H4 (cell line): Measurements from ENCODE around the gene GAS7. TPM values are rescaled to one million over a fixed set of nuclear protein-coding genes. Genes with fewer than 3 reads are reported as not detected.

Source experiments
- DNase-seq: peaks from one replicate; pipeline ENCODE4 v3.0.0-alpha.2; 2015; ENCODE audit warnings: low spot score
- total RNA-seq: library from RNA; depleted of rRNA; stranded (reverse); fragments of >200 nt; shearing (Covaris generic); gene quantifications from 2 replicates; pipeline ENCODE4 v1.2.3, GENCODE V29; 2014

Gene GAS7
- total RNA-seq, 1 experiment from 2014 or later, result 1.1 TPM

GRCh38 chr17:10200645-10201044 lies 2.2 kb upstream of the GAS7 start:
- DNase-seq, result no peak

DNA sequence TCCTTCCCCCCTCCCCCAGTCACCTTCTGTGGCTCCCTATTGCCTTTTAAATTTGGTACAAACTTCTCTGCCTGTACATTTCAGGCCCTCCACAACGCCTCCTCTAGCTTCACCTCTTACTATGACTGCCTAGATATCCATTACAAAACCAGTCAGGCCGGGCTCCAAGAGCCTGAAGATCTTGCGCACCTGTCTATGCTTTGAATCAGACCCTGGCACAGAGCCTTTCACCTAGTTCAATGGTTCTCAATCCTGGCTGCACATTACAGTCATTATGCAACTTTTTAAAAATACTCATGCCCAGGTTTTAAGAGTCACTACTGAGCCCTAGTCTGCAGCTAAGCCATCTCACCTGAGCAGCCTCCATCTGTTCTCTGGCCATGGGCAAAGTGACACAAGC lies 1.6 kb upstream of the GAS7 start:
- DNase-seq, result no peak

- DNase-seq, result no peak
Observed at GRCh38 chr17:10197721-10198508, 491 bp downstream of the GAS7 start.

DNA sequence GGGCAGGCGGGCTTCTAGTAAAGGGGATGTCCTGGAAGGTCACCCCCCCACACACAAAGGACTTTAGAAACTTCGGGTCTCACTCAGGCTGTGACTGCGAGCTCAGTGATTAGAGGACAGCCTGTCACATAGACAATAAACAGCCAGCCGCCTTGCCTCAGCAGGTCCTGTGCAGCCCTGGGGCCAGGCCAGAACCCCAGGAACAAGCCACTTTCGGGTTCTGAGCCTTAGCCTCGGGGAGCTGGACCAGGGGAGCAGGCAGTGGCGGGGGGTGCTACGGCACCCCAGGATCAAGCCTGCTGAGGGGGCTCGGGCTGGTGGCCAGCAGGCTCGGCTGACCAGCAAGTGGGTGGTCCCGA lies 1.1 kb downstream of the GAS7 start:
- no peak for DNase-seq

DNA sequence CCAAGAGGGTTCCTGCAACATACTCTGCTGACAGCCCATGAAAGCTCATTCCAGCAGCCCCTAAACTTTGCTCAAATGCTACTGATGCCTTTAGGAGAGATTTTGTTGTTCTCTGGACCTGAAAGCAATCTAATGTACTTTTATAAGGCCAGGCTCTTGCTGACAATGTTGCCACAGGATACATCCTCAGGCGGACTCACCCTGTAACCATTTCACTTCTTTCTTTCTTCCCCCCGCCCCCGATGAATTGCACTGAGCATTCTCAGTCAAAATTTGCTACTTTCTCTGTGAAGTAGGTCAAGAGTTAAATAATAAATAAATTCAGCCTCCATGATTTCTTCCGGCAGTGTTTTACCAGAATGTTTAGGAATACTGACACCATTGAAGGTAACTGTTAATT lies 1.5 kb downstream of the GAS7 start:
- DNase-seq, result no peak

GRCh38 chr17:10196384-10196895 lies 2.0 kb downstream of the GAS7 start:
- no peak for DNase-seq

DNA sequence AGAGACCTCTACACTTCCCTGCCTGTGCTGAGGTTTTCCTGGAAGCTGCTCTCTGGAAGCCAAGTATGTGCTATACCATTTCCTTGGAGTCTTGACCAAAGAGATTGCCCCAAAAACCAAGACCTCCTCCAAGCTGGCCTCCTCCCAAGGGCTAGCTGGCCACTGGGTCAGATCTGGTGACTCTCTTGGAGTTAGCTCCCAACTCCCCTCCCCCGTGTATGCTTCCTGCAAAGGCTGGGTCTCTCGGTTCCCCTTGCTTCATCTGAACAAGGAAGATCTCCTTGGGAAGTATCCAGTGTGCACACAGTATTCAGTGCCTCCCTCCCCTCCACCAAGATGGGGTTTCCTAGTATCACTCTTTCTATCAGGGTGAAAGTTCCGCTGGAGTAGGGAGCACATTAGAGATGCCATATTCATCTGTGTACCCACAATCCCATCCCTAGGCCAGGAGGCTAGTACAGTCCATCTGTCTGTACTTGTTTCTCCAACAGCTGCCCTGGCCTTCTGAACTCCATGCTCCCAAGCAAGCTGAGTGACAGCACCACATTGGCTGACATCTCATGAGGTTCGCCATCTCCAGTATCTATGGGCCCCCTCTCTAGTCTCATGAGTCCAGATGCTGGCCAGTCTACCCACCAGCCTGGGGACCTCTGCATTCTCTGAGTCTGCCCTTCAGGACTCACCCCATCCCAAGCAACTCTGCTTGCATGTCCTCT lies 3.2 kb downstream of the GAS7 start:
- no peak for DNase-seq

DNA sequence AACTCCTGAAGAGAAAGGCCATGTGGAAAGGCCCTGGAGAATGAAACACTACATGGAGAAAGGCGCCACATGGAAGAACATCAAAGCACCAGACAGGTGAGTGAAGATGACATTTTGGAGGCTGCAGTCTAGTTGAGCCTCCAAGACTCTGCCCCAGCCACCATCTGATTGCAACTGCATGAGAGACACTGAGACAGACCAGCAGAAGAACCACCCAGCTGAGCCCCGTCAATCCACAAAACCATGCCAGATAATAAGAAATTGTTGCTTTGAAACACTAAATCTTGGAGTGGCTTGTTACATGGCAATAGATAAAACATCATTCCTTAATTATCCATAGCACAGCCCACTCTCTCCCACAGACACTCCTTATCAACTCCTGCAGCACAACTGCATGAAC lies 4.8 kb downstream of the GAS7 start:
- DNase-seq, result no peak

GRCh38 chr17:10192972-10193371 lies 5.4 kb downstream of the GAS7 start:
- DNase-seq, result no peak

GRCh38 chr17:10192461-10192860 lies 5.9 kb downstream of the GAS7 start:
- DNase-seq, result no peak

DNA sequence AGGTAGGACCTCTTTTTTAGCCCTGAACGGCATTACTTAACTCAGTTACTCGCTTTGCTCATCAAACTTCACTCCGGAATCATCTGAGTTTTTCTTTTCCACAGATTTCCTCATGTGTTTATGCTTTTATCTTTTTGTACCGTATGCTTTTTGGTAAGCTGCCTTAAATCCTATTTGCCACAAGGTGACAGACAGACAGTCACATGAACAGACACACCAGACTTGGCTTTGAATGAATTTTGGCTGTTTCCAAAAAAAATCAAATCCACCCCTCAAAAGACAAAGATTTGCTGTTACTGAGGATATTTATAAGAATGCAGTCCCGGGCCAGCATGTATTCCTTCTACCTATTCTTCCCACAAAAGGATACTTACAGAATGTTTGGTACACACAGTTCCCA lies 10.9 kb downstream of the GAS7 start:
- no peak for DNase-seq

GRCh38 chr17:10186771-10187410 lies 11.5 kb downstream of the GAS7 start:
- no peak for DNase-seq

DNA sequence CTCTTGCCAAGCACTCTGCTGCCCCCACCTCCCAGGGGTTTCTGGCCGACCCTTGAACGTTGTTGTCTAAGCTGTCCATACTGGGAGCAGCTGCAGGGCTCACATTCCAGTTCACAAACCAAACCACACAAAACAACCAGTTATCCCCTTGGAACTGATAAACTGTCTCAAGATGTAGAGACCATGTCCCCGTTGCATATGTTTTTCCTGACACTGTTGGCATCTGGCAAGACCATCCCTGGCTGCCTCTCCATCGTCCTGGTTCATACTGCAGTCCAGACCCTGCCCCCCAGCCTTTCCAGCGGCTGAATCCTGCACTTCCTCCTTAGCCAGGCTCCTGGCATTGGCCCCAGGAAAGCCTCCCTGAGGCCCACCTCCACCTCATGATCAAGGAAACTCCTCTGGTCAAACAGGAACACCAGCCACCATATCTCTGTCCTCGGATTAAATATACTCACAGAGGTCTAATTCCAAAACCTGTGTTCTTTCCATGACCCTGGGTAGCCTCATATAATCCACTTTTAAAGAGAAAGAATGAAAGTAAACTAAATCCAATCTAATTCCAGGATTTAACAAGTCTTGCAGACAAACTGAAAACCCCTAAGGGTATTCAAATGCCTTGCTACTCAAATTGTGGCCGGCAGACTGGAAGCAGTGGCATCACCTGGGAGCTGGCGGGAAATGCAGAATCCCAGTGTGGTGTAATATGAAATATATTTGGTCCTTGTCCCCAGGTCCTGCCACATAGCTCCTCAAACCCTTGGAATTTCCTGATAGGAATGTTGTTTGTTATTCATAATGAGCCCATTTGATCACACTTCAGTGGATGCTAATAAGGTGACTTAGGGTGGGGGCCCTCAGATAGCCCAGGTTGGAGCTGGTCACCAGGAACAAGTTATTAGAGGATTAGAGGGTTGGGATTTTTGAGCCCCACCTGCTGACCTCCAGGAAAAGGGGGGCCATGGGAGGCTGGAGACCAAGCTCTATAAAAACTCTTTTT lies 14.2 kb downstream of the GAS7 start:
- DNase-seq, result no peak

- no peak for DNase-seq
Observed at GRCh38 chr17:10182785-10183184, 15.6 kb downstream of the GAS7 start.

GRCh38 chr17:10178506-10178991 lies 19.9 kb downstream of the GAS7 start:
- no peak for DNase-seq

GRCh38 chr17:10177913-10178505 lies 20.4 kb downstream of the GAS7 start:
- DNase-seq, result no peak

GRCh38 chr17:10177131-10177912 lies 21.1 kb downstream of the GAS7 start:
- DNase-seq, result no peak

GRCh38 chr17:10173913-10174312 lies 24.5 kb downstream of the GAS7 start:
- no peak for DNase-seq

DNA sequence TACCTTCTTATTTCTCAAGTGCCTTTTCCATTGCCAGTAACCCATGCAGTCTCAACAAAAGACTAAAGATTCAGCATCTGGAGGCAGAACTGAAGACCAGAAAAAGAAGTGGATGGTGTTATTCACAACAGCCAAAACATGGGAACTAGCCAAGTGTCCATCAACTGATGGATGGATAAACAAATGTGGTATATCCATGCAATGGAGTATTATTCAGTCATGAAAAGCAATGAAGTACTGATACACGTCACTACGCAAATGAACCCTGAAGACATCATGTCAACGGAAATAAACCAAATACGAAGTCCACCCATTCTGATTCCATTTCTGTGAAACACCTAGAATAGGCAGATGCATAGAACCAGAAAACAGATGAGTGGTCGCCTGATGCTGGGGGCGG lies 25.6 kb downstream of the GAS7 start:
- DNase-seq, result no peak

DNA sequence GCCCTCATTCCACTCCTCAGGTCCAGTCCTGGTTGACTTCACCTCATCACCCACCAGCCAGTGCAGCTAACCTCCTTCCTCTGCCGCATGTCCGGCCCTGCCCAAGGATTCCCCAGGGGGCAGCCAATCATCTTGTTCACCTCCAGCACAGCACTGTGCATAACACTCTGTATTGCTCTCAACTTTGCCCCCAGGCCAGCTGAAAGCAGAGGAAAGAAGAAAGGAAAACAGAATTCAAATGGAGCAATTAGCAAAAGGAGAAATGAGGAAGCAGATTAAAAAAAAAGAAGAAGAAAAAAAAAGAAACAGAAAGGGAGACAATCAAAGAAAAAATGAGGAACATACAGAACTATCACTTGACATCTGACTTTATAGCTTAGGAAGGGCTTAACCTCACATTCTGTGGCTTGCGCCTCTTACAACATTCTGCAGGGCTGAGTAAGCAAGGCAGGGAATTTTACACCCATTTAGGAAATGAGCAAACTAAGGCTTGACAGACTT lies 26.1 kb downstream of the GAS7 start:
- no peak for DNase-seq
